Measurements from ENCODE around the gene GGACT. TPM values are rescaled to one million over a fixed set of nuclear protein-coding genes. Genes with fewer than 3 reads are reported as not detected.

The GGACT gene
- total RNA-seq, 3 donors from 2014 or later: 1.8 to 4.8 (median 2.3) TPM

GRCh38 chr13:100497389-100497788 is 91.2 kb downstream of the GGACT start:
- H3K36me3 ChIP-seq: no peaks in the 10 kb centered on the region
- no peaks in the 10 kb centered on the region for H3K27me3 ChIP-seq
- no peak overlapping the region for H3K27ac ChIP-seq
- no peaks in the 10 kb centered on the region for H3K9me3 ChIP-seq
- no peak for DNase-seq (ENCODE audit: low spot score in 2 of 2)
- H3K4me1 ChIP-seq: no peaks in the 10 kb centered on the region
- no peak for TF ChIP-seq POLR2AphosphoS5 (IDR thresholded peaks at IDR 0.05)
- TF ChIP-seq, protein P1, sequence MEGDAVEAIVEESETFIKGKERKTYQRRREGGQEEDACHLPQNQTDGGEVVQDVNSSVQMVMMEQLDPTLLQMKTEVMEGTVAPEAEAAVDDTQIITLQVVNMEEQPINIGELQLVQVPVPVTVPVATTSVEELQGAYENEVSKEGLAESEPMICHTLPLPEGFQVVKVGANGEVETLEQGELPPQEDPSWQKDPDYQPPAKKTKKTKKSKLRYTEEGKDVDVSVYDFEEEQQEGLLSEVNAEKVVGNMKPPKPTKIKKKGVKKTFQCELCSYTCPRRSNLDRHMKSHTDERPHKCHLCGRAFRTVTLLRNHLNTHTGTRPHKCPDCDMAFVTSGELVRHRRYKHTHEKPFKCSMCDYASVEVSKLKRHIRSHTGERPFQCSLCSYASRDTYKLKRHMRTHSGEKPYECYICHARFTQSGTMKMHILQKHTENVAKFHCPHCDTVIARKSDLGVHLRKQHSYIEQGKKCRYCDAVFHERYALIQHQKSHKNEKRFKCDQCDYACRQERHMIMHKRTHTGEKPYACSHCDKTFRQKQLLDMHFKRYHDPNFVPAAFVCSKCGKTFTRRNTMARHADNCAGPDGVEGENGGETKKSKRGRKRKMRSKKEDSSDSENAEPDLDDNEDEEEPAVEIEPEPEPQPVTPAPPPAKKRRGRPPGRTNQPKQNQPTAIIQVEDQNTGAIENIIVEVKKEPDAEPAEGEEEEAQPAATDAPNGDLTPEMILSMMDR (IDR thresholded peaks at IDR 0.05): no peak
- TF ChIP-seq POLR2A (IDR thresholded peaks at IDR 0.05): no peak
- intact Hi-C loops (cut with DNase I; ENCODE audit: low total_unique reads): no loop called here
- H3K4me3 ChIP-seq: no peak overlapping the region

- H3K4me1 ChIP-seq: no peaks in the 10 kb centered on the region
- no peak for DNase-seq (ENCODE audit: low spot score in 2 of 2)
- no peaks in the 10 kb centered on the region for H3K36me3 ChIP-seq
- H3K4me3 ChIP-seq: no peak overlapping the region
- intact Hi-C loops (cut with DNase I; ENCODE audit: low total_unique reads): no loop called here
- H3K9me3 ChIP-seq: no peaks in the 10 kb centered on the region
- TF ChIP-seq POLR2A (IDR thresholded peaks at IDR 0.05) (no peak), POLR2AphosphoS5 (IDR thresholded peaks at IDR 0.05) (no peak)
- TF ChIP-seq, protein P1 (IDR thresholded peaks at IDR 0.05): no peak
- no peak overlapping the region for H3K27ac ChIP-seq
- H3K27me3 ChIP-seq: no peaks in the 10 kb centered on the region
These were observed 93.1 kb downstream of the GGACT start for GRCh38 chr13:100495455-100495854.

GRCh38 chr13:100493418-100493817 is 95.2 kb downstream of the GGACT start:
- H3K4me3 ChIP-seq: no peak overlapping the region
- no peaks in the 10 kb centered on the region for H3K27me3 ChIP-seq
- no peaks in the 10 kb centered on the region for H3K9me3 ChIP-seq
- H3K4me1 ChIP-seq: no peaks in the 10 kb centered on the region
- H3K27ac ChIP-seq: no peak overlapping the region
- no peaks in the 10 kb centered on the region for H3K36me3 ChIP-seq
- DNase-seq (ENCODE audit: low spot score in 2 of 2): no peak
- TF ChIP-seq, protein P1 (IDR thresholded peaks at IDR 0.05): no peak
- TF ChIP-seq POLR2AphosphoS5 (IDR thresholded peaks at IDR 0.05) (no peak), POLR2A (IDR thresholded peaks at IDR 0.05) (no peak)
- intact Hi-C loops (cut with DNase I; ENCODE audit: low total_unique reads): no loop called here

DNA sequence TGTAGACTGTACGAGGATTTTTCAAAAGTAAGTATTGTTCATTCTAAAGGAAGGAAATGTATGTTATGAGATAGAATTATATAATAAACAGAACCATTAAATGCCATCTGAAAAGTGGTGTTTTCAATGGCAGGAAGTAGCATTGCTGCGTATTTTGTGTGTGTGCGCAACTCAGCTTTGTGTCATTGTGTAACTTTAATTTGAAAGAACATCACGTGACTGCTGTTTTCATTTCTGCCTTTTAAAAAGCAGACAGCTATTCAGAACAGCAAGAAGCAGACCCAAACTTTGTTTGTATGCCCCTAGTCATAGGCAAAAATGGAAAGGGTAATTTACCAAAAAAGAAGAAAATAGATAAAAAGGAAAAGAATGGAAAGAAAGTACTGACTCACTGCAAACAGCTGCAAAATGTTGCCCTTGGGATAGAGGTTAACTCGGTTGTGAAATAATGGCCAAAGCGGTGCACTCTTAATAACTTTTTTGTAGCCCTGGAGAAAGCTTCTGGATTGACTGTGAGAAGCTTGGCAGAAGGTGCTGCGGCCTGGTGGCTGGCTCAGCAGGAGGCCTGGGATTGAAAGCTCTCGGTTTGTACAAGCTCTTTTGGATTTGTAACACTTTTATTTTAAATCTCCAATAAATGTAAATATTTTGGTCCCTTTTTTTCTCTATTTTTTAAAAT is 97.3 kb downstream of the GGACT start:
- H3K27ac ChIP-seq: peak overlapping the region in 1 of 2 donors; percentile 44
- TF ChIP-seq POLR2AphosphoS5 (IDR thresholded peaks at IDR 0.05) (no peak), POLR2A (IDR thresholded peaks at IDR 0.05) (no peak)
- TF ChIP-seq, protein P1 (IDR thresholded peaks at IDR 0.05): no peak

GRCh38 chr13:100490692-100491091 is 97.9 kb downstream of the GGACT start:
- Histone ChIP-seq H3K4me3 (no peak overlapping the region), H3K27me3 (no peaks in the 10 kb centered on the region), H3K9me3 (no peaks in the 10 kb centered on the region), H3K27ac (peak overlapping the region in 1 of 2 donors; percentile 44), H3K36me3 (no peaks in the 10 kb centered on the region), H3K4me1 (no peaks in the 10 kb centered on the region)
- no peak for DNase-seq (ENCODE audit: low spot score in 2 of 2)
- intact Hi-C loops (cut with DNase I; ENCODE audit: low total_unique reads): no loop called here
- TF ChIP-seq POLR2A (IDR thresholded peaks at IDR 0.05) (no peak), POLR2AphosphoS5 (IDR thresholded peaks at IDR 0.05) (no peak)
- TF ChIP-seq, protein P1 (IDR thresholded peaks at IDR 0.05): no peak

More for the DNA sequence above, 97.3 kb downstream of the GGACT start:
- Histone ChIP-seq H3K4me1 (no peaks in the 10 kb centered on the region), H3K4me3 (no peak overlapping the region), H3K9me3 (no peaks in the 10 kb centered on the region), H3K27me3 (no peaks in the 10 kb centered on the region), H3K36me3 (no peaks in the 10 kb centered on the region)
- no peak for DNase-seq (ENCODE audit: low spot score in 2 of 2)
- intact Hi-C loops (cut with DNase I; ENCODE audit: low total_unique reads): no loop called here
